Activated CD4-positive, alpha-beta memory T cell treated with anti-CD3 and anti-CD28 coated beads, Interleukin-2, amount 10 ng/mL, durations not matched to agents 7 days and 5 days (primary cell): ENCODE data around the gene HOXD12. TPM values are rescaled to one million over a fixed set of nuclear protein-coding genes. Genes with fewer than 3 reads are reported as not detected.

ENCODE experiments used
- CTCF ChIA-PET: fragments of 350-600 bp; sonication (Branson Sonifier 250); formaldehyde crosslinking; loops from one replicate; lab custom pipeline; 2021; ENCODE audit warnings: antibody characterized with exemption, inconsistent platforms; lab: Charles Lee
- POLR2A ChIA-PET: fragments of 350-600 bp; sonication (Branson Sonifier 250); formaldehyde crosslinking; loops from one replicate; lab custom pipeline; 2021; ENCODE audit warnings: antibody characterized with exemption; lab: Charles Lee
- DNase-seq: peaks from one replicate; pipeline ENCODE4 v3.0.0-alpha.2; 2020
- H3K27ac Mint-ChIP-seq: one replicate; pipeline ENCODE4 v1.8.0; 2021; ENCODE audit warnings: mild to moderate bottlenecking, mixed read lengths
- H3K27me3 Mint-ChIP-seq: one replicate; pipeline ENCODE4 v1.8.0; 2021; ENCODE audit warnings: mixed read lengths
- H3K36me3 Mint-ChIP-seq: one replicate; pipeline ENCODE4 v1.8.0; 2021; ENCODE audit warnings: low read depth, mixed read lengths
- H3K4me1 Mint-ChIP-seq: one replicate; pipeline ENCODE4 v1.8.0; 2021; ENCODE audit warnings: mixed read lengths
- H3K4me3 Mint-ChIP-seq: one replicate; pipeline ENCODE4 v1.8.0; 2021; ENCODE audit warnings: mild to moderate bottlenecking, mixed read lengths
- H3K9me3 Mint-ChIP-seq: one replicate; pipeline ENCODE4 v1.8.0; 2021; ENCODE audit warnings: mixed read lengths
- total RNA-seq, 2 experiments: library from RNA; stranded (reverse); gene quantifications; one replicate each; pipeline ENCODE4 v1.2.3, GENCODE V29; 2021

The HOXD12 gene
- total RNA-seq, 2 experiments from 2014 or later, result not detected

DNA sequence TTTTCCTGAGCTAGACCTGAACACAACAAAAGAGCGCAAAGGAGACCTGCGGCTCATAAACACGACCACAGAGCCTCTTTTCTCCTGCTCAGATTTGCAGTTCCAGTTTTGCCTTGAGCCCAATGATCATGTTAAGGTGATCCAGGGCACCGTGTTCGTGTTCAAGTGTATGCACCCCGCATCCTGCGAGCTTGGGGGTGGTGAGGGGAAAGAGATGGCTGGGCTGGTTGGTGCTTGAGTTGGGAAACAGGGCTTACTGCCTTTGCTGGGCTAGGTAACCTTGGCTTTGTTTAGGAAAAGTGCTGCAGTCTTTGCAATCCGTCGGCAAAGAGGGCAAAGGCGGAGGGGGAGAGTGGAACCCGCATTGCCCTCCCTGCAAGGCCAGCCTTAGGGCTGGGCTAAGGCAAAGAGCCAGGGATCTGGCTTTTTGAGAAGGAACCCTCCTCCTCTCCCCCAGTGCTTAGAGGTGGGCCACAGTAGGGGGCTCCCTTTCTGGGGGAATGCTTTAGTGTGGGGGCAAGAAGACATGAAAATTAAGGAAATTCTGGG is 18.3 kb downstream of the HOXD12 start:
- Mint-ChIP-seq H3K36me3 (peaks cover 8% of the 10 kb centered on the region), H3K9me3 (no peaks in the 10 kb centered on the region), H3K27me3 (peaks cover 86% of the 10 kb centered on the region), H3K27ac (no peak overlapping the region), H3K4me3 (no peak overlapping the region), H3K4me1 (peaks cover 6% of the 10 kb centered on the region)
- CTCF ChIA-PET, result interaction anchor here (1.5 kb wide), 1 partner anchor 8 kb away, joined by 3 read pairs; no protein-coding TSS in a partner anchor
- POLR2A ChIA-PET, result no interaction called here
- no peak for DNase-seq

DNA sequence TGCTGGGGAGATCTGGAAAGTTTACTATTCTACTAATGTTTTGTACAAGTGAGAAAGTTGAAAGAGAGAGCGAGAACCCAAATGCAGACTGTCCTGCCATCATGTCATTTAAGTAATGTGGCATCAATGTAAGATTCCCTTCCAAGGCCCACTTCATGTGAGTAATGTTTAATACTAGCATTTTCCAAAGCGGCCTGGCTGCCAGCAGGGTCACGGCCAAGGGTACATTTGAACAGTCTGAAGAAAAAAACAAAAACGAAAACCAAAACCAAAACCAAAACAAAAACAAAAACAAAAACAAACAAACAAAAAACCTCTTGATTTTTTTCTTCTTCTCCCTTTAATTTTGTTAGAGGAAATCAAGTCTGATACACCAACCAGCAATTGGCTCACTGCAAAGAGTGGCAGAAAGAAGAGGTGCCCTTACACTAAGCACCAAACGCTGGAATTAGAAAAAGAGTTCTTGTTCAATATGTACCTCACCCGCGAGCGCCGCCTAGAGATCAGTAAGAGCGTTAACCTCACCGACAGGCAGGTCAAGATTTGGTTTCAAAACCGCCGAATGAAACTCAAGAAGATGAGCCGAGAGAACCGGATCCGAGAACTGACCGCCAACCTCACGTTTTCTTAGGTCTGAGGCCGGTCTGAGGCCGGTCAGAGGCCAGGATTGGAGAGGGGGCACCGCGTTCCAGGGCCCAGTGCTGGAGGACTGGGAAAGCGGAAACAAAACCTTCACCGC is 19.2 kb downstream of the HOXD12 start:
- Mint-ChIP-seq H3K4me3 (peak overlapping the region; percentile 60), H3K4me1 (peaks cover 6% of the 10 kb centered on the region), H3K27ac (peak overlapping the region; percentile 19), H3K9me3 (no peaks in the 10 kb centered on the region), H3K36me3 (peaks cover 6% of the 10 kb centered on the region), H3K27me3 (peaks cover 84% of the 10 kb centered on the region)
- peak; percentile 33 for DNase-seq
- ChIA-PET CTCF (interaction anchor here (1.5 kb wide), 1 partner anchor 7 kb away, joined by 3 read pairs; no protein-coding TSS in a partner anchor), POLR2A (no interaction called here)

DNA sequence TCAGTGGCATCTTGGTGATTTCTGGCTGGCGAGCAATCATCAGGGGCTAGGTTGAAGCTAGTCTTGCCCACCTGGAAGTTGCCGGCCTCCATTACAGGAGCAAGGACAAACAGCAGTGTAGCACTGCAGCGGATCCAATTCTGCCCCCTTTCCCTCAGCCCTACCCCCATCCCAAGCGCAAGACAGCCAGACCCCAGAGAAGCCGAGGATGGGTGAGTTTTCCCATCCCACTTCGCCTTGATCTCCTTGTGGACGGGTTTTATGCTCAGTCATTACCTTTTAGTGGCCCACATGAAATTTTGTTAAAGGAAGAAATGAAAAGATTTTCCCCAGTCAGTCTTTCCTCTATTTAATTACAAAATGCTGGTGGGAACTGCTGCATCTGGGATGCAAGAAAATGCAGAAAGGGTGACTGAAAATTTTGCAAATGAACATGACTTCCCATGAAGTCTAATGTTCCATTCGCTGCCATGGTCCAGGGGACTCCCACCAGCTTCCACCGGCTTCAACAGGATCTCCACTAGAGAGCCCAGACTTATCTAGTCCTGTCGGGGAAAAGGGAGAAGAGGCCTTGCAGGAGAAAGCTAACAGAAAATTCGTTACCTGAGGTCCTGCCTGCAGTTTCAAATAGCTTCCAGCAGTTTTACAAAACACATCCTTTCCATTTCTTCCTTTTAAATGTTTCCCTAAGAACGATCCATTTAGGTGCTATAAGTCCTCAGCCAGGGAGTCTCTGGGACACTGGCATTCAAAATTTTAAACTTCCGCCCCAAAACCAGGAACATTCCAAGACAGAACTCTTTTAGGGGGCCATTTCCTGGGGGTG is 21.0 kb downstream of the HOXD12 start:
- CTCF ChIA-PET, result interaction anchor here (0.8 to 2.3 kb wide), 6 partner anchors 10 to 43 kb away, joined by 3 to 9 read pairs (median 4); no protein-coding TSS in a partner anchor
- POLR2A ChIA-PET, result interaction anchor here (0.8 to 1.6 kb wide), 3 partner anchors 12 to 47 kb away, joined by 3 read pairs; no protein-coding TSS in a partner anchor

DNA sequence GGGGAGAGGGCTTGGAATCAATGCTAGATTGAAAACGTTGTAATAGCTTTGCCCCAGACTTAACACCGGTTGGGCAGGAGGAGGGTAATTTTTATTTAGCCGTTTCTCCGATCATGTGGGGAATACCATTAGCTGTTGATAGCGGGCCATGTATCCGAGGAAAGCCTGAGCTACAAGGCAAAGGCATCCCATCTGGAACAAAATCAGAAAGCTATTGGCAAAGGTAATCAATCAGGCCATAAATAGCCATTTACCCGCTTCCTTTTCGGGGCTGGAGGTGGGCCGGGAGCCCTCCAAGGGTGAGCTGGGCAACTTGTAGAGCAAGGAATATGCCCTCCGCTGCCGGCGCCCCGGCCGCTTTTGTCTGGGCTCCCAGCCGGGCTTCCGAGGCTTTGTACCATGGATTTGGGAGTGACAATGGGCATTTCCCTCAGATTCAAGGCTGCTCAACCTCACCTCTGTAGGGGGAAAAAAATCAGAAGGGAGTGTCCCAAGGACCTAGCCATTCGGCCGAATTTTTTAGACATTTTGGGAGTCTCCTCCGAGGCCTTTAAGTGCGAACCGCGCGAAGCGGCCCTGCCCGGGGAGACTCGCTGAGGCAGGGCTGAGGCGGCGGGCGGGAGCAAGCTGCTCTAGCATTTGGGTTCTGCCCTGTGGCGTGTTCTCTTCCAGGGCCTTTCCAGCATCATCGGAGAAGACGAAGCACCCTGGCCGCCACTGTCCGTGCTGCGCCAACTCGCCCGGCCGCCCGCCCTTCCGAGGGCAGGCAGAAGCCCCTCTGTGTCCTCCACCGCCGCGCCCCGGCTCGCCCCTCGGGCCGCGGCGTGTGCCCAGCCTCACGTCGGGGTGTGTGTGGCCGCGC is 21.8 kb downstream of the HOXD12 start:
- ChIA-PET CTCF (interaction anchor here (0.8 to 2.3 kb wide), 6 partner anchors 10 to 531 kb away, joined by 3 to 9 read pairs (median 4); no protein-coding TSS in a partner anchor), POLR2A (interaction anchor here (1.0 to 1.6 kb wide), 3 partner anchors 11 to 462 kb away, joined by 3 read pairs; no protein-coding TSS in a partner anchor)
- Mint-ChIP-seq H3K4me3 (no peak overlapping the region), H3K27me3 (peaks cover 86% of the 10 kb centered on the region), H3K9me3 (no peaks in the 10 kb centered on the region), H3K4me1 (peaks cover 6% of the 10 kb centered on the region), H3K36me3 (peaks cover 2% of the 10 kb centered on the region), H3K27ac (no peak overlapping the region)
- DNase-seq, result no peak

More for the DNA sequence above, 21.0 kb downstream of the HOXD12 start:
- Mint-ChIP-seq H3K9me3 (no peaks in the 10 kb centered on the region), H3K4me1 (peaks cover 6% of the 10 kb centered on the region), H3K4me3 (no peak overlapping the region), H3K27ac (no peak overlapping the region), H3K27me3 (peaks cover 86% of the 10 kb centered on the region), H3K36me3 (peaks cover 2% of the 10 kb centered on the region)
- no peak for DNase-seq

DNA sequence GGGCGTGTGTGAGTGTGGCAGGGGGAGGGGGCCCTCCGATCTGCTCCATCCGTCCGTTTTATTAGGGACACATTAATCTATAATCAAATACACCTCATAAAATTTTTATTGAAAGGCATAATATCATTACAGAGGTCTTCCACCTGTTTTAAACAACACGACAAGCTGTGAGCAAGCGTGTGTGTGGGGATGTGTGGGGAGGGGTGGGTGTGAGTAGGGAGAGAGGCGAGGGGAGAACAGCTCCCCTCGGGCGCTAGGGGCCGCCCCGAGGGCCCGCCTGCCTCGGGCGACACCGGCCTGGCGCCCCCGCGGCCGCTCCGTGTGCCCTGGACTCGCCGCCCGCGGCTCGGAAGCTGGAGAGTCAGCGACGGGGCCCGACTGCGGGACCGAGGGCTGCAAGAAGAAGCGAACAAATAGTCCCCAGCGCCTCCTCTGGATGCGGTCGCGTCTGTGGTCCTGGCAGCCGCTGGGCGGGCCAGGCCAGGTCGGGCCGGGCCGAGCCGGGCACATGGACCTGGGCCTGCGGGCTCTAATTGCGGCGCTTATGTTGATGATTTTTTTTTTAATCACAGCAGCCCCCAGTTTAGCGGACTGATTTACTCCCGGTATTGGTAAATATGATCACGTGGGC is 22.6 kb downstream of the HOXD12 start:
- ChIA-PET CTCF (interaction anchor here (1.2 to 2.3 kb wide), 2 partner anchors 11 to 530 kb away, joined by 3 to 9 read pairs; no protein-coding TSS in a partner anchor), POLR2A (interaction anchor here (1.0 kb wide), 1 partner anchor 461 kb away, joined by 3 read pairs; no protein-coding TSS in a partner anchor)
- DNase-seq, result no peak
- Mint-ChIP-seq H3K4me3 (no peak overlapping the region), H3K27ac (peak overlapping the region; percentile 35), H3K27me3 (peaks cover 85% of the 10 kb centered on the region), H3K36me3 (peaks cover 2% of the 10 kb centered on the region), H3K4me1 (peaks cover 6% of the 10 kb centered on the region), H3K9me3 (no peaks in the 10 kb centered on the region)

DNA sequence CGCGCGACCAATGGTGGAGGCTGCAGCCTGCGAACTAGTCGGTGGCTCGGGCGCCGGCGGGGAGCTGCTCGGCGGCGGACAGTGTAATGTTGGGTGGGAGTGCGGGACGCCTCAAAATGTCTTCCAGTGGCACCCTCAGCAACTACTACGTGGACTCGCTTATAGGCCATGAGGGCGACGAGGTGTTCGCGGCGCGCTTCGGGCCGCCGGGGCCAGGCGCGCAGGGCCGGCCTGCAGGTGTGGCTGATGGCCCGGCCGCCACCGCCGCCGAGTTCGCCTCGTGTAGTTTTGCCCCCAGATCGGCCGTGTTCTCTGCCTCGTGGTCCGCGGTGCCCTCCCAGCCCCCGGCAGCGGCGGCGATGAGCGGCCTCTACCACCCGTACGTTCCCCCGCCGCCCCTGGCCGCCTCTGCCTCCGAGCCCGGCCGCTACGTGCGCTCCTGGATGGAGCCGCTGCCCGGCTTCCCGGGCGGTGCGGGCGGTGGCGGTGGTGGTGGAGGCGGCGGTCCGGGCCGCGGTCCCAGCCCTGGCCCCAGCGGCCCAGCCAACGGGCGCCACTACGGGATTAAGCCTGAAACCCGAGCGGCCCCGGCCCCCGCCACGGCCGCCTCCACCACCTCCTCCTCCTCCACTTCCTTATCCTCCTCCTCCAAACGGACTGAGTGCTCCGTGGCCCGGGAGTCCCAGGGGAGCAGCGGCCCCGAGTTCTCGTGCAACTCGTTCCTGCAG is 23.3 kb downstream of the HOXD12 start, which contains the start of gene HOXD9:
Gene HOXD9 (plus strand): TSS at position 37 of the 728 bp plus-strand sequence. CDS start 50 bp downstream, at position 87.
- H3K9me3 Mint-ChIP-seq, result no peaks in the 10 kb centered on the region
- DNase-seq, result no peak
- ChIA-PET CTCF (interaction anchor here (1.2 kb wide), 1 partner anchor 529 kb away, joined by 3 read pairs; no protein-coding TSS in a partner anchor), POLR2A (no interaction called here)
- H3K27me3 Mint-ChIP-seq, result peaks cover 84% of the 10 kb centered on the region
- peak within 1 kb of the TSS; percentile 35 for H3K27ac Mint-ChIP-seq
- peaks cover 2% of the 10 kb centered on the region for H3K36me3 Mint-ChIP-seq
- H3K4me1 Mint-ChIP-seq, result peaks cover 6% of the 10 kb centered on the region
- no peak within 1 kb of the TSS for H3K4me3 Mint-ChIP-seq

DNA sequence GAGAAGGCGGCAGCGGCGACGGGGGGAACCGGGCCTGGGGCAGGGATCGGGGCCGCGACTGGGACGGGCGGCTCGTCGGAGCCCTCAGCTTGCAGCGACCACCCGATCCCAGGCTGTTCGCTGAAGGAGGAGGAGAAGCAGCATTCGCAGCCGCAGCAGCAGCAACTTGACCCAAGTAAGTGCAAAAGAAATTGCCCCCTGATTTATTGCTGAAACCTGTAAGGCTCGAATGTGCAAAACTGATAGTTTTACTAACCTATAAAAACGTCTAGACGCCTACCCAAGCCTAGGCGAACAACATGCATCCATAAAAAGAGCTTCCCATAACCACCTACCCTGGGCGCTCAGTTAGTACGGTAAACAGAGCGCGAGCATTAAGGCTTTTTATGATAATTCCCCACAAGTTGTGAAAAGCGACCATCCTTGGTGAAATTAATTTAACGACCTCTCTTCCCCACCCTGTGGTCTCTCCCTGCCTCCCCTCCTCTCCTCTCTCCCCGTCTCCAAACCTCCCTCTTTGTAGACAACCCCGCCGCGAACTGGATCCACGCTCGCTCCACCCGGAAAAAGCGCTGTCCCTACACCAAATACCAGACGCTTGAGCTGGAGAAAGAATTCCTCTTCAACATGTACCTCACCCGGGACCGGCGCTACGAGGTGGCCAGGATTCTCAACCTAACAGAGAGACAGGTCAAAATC is 24.0 kb downstream of the HOXD12 start:
- Mint-ChIP-seq H3K27ac (no peak overlapping the region), H3K9me3 (no peaks in the 10 kb centered on the region), H3K27me3 (peaks cover 84% of the 10 kb centered on the region), H3K4me3 (no peak overlapping the region), H3K36me3 (peaks cover 7% of the 10 kb centered on the region), H3K4me1 (peaks cover 11% of the 10 kb centered on the region)
- ChIA-PET POLR2A (no interaction called here), CTCF (no interaction called here)
- DNase-seq, result no peak

DNA sequence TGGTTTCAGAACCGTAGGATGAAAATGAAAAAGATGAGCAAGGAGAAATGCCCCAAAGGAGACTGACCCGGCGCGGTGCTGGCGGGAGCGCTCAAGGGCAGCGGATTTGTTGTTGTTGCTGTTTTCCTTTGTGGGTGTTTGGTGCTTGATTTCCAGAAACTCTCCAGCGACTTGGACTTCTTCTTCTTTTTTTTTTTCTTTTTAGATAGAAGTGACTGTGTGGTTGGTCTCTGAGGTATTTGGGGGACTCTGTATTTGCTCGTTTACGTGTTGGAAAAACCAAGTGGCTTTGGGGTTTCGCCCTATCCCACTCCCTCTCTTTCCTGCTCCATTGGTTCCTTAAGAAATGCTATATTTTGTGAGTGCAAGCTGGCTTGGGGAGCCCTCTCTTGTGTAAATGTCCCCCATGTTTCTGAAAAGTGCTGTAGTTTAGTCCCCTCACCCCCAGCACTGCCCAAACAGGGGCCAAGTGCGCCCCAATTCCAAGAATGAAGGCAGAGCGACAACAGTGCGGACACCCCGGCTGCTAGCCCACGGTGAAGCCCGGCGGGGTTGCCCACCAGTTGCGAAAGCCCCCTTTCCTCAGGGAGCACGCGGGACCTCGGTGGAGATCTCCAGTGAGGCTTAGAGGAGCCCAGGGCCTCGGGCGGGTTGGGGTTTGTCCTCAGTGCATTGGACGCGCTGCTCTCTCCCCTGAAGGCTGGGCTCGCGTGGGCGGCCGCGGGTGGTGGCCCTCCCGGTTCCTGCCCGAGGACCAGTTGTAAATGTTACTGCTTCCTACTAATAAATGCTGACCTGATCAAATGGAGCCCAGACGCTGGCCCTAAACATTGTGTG is 24.7 kb downstream of the HOXD12 start:
- H3K9me3 Mint-ChIP-seq, result no peaks in the 10 kb centered on the region
- POLR2A ChIA-PET, result no interaction called here
- peaks cover 83% of the 10 kb centered on the region for H3K27me3 Mint-ChIP-seq
- peaks cover 8% of the 10 kb centered on the region for H3K4me1 Mint-ChIP-seq
- H3K4me3 Mint-ChIP-seq, result no peak overlapping the region
- H3K27ac Mint-ChIP-seq, result no peak overlapping the region
- H3K36me3 Mint-ChIP-seq, result peaks cover 6% of the 10 kb centered on the region
- DNase-seq, result no peak
- CTCF ChIA-PET, result interaction anchor here (0.8 kb wide), 1 partner anchor 1024 kb away, joined by 3 read pairs; no protein-coding TSS in a partner anchor

DNA sequence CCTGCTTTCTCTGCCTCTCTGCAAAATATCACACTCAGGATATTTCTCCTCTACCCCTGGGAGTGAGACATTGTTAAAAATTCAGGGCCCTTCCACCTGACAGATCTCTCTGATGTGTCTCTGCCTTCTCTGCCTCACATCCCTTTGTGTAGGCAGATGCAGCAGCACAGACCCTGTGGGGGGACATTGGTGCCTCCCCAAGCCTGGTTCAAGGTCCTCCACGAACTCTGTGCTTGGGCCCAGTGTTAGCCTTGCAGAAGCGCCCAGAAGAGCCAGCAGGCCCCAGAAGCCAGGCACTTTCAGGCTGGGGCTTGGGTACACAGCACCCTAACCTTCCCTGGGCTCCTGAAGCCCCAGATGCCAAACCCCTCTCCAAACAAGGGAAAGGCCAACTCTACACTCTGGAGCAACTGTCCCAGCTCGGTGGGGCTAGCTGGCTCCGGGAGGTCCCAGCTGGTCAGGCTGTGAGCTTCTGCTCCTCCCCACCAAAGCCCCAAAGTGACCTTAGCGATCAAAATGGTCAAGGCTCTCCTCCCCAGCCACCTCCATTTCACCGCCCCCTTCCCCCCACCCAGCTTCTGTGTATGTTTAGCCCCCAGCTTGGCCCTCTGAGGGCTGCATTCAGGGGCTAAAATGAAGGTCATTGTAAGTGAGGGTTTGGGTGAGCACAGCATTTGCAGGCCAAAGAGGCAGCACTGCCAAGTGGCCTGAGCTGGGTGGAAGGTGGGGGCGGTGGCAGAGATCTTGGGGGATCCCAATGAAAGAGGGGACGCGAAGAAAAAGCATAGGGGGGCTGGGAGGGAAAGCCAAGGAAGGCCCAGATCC is 25.6 kb downstream of the HOXD12 start:
- Mint-ChIP-seq H3K4me3 (no peak overlapping the region), H3K27me3 (peaks cover 75% of the 10 kb centered on the region), H3K9me3 (no peaks in the 10 kb centered on the region), H3K36me3 (peaks cover 6% of the 10 kb centered on the region), H3K4me1 (peaks cover 8% of the 10 kb centered on the region), H3K27ac (no peak overlapping the region)
- ChIA-PET POLR2A (no interaction called here), CTCF (interaction anchor here (0.8 to 4.0 kb wide), 5 partner anchors 7 to 1023 kb away, joined by 3 to 43 read pairs (median 7); no protein-coding TSS in a partner anchor)
- DNase-seq, result no peak
